Kasumi-1 (cell line): ENCODE measurements around the gene GFM1.

ENCODE experiments used
- DNase-seq, 2 experiments: peaks; one replicate each; lab custom pipeline; 2025; lab: John Stamatoyannopoulos, UW

The GFM1 gene

DNA sequence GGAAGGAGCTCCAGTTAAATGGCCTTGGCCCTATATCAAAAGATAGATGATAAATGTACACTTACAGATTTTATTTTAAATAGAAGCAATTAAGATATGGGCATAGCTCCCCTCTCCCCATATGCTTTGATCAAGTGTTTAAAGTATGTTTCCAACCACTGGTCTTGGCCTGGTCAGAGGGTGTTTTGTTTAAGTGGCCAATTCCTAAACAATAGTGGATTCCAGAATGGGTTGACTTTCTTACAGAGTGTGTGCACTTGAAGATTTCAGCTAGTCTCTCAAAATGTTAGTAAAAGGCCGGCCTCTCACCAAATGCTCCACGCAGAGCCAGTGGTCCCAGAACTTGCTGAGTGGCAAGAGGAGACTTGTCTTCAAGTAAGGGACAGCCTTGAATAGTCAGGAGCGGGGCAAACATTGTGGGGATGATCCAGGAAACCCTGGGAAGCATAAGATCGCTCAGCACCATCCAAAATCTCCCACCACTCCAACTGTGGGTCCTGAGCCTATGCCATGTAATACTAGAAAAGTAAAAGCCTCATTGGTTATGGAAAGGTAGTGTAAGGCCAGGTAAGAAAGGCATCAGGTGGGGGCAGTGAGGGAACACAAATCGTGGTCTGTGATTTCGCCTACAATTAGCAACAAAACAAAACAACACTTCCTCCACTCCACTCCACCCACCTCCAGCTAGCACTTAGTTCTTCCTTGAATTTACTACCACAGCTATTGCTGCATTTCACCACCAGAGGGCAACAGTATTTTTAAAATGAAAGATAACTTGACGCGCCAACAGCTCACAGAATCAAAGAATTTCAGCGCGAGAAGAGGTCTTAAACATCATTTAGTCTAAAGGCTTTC, 83.1 kb downstream of the GFM1 start:
- peak; percentile 82 to 86 for DNase-seq

DNA sequence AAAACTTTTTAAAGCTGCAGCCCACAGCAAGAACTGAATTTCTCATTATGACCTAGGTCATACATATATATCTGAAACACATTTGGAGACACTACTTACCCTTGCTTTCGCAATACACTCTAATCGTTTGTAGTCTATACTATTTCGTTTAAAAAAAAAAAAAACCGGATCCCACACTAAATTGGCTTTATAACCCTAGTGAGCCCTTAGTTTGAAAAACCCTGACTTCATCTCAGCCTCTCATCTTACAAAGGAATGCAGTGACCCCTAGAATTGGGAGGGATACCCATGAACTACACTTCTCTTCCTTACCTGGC, 83.7 kb downstream of the GFM1 start:
- DNase-seq, result no peak

DNA sequence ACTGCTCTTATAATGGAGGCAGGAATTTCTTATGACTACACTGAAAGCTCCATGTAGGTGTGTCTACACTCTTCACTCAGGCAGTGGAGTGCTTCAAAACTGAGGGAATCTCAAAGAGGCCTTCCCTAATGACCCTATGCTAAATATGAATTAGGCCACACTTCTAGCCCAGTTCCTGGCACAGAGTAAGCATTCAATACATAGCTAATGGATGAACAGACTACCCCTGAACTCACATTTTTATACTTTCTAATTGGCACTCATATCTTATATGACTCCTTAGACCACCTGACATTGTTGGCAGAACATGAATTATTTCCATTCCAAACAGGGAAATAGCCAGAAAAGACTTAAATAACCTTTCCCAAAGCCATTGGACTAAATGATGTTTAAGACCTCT, 84.5 kb downstream of the GFM1 start:
- no peak for DNase-seq

DNA sequence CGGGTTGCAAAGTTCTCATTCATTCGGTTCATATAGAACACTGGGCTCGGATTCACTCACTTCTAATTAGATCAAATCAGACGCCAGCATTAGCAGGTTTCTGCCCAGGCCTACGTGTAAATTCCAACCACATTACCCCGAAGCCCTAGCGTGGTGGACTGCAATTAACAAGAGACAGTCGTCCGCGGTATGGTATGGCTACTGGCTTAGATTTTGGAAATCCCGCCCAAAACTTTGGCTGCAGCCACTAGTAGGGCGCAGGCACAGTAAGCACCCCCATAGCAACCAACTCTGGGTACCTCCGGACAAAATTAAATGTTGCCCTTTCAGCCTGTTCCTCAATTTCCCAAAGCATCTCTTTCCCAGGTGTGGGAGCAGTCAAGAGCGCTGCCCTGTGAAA, 87.2 kb downstream of the GFM1 start:
- DNase-seq, result no peak

DNA sequence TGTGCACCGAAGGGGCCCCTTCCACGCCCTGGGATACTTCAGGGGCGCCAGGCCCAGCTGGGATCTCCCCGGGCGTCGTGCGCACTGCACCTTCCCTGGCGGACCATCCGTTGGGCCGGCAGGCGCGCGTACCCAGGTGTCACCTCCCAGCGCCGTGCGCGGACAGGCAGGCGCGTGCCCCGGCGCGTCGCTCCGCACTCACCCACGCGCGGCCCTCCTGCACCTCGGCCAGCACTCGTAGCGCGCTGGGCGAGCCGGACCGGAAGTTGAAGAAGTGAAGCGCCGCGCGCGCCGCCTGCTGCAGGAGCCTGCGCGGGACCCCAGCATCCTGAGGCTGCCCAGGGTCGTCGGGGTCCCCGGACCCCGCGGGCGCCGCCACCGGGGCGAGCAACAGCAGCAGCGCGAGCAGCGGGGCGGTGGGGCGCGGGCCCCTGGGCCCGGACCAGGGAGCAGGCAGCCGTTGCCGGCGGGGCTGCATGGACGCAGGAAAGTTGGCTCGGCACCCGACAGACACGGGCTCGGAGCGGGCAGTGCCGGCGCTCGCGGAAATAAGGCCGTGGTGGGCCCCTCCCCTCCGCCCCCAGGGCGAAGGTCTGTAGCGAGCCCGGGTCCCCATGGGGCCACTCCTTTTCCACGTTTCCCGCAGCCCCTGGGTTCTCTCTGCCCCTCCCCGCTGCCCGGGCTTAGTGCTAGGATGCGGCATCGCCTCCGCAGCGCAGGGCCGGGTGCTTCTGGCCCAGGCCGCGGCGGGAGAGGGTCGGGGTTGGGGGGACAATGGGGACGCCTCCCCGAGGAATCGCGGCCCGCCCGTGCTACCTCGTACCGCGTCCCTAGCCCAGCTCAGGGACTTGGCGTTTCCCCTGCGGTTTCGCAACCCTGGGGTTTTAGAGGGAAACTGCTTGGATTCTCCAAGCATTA, 87.9 kb downstream of the GFM1 start, which contains the start of gene RARRES1:
RARRES1 (minus strand) TSS at position 520 of the 918 bp plus-strand sequence; CDS start at position 478, 42 bp downstream.
- DNase-seq, result no peak

DNA sequence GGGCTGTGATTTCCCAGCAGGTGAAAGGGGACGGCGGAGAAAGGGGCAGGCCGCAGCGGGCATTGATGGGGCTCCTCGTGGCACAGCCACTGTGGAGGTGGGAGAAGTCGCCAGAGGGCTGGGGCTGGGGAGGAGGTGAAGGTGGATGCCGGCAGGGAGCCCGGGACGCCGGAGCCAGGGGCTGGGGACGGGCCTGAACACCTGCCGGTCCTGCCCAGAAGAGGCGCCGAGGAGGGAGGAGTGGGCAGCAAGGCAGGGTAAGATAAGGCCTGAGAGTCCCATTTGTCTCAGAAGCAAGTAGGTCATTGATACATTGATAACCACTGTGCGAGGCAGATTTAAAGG, 88.5 kb downstream of the GFM1 start:
- no peak for DNase-seq

DNA sequence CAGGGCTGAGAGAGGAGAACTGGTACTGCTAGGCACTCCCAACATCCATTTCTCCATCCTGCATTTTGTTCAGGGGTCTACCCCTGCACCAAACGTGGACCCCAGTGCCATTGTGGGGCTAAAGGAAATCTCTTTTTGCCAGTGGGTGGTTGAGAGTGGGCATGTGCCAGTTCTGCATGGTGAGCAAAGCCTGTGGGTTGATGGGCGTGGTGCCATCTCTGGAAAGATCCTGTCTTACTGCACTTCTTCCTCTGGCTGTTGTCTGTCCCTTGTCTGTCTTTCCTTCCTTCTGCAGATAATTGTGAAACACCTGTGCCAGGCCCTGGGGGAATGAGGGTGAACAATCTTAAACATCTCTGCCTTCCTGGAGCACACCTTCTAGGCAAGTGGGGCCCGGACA, 89.3 kb downstream of the GFM1 start:
- no peak for DNase-seq

DNA sequence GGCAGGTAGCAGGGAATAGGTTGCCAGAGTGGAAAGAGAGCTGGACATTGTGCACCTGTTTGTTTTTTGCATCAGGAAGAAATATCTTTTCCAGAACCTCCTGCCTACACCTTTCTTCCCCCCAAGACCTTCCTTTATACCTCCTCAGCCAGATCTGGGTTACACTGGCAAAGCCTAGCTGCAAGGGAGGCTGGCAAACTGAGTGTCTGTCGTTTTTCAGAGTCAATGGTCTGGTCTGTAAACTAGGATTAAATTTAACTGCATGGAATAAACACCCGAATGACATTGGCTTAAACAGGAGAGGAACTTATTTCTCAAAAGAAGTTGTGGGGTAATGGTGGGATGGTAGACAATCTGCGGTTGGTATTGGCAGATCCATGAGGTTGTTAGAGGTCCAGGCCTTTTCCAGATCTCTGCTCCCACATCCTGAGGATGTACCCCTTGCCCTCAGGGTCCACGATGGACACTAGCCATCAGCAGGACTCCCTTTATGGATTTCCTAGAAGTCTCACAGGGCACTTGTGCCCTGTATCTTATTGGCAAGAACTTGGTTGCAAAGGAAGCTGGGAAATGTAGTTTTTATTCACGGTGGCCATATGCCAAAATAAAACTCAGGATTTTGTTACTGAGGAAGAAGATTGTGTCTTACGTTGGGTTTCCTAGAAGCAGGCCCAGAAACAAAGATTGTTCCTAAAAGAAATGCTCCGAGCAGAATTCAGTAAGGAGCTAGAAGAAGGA, 91.1 kb downstream of the GFM1 start:
- no peak for DNase-seq

DNA sequence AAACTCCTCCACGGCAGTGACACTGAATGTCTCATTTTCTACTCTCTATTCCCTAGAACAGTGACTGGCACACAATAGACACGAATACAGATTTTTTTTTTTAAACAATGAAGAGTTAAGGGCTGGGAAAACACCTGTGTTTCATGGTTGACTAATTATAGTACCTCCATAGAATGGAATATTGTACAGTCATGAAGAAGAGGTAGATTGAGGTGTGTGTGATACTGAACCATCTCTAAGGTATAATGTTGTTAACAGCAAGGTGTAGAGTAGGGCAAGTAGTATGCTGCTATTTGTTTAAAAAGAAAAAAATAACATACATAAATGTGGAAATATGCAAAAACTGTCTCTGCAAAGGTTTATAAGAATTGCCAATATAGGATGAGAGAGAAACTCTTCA, 93.1 kb downstream of the GFM1 start:
- no peak for DNase-seq

DNA sequence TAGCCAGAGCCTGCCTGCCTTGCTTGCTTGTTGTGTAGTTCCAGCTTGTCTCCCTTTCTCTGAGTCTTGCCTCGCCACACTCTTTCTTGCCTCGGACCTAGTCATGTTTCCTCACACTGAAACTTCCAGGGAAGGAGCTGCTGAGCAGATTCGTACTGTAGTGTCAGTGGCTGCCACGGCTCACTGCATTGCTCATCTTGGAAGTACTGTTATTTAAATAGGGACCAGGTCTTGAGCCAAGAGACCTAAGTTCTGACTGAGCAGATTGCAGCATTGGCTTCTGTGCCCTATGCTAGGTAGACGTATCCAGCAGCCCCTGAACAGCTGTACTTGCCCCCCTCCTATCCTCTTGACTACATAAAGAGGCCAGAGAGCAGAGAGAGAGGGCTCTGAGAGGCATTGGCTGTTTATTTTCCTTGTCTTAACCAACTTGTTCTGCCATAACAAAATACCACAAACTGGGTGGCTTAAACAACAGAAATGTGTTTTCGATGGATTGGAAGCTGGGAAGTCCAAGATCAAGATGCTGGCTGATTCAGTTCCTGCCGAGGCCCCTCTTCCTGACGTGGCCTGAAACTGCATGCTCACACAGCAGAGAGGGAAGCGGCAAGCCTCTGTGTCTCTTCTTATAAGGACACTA, 93.8 kb downstream of the GFM1 start:
- no peak for DNase-seq

DNA sequence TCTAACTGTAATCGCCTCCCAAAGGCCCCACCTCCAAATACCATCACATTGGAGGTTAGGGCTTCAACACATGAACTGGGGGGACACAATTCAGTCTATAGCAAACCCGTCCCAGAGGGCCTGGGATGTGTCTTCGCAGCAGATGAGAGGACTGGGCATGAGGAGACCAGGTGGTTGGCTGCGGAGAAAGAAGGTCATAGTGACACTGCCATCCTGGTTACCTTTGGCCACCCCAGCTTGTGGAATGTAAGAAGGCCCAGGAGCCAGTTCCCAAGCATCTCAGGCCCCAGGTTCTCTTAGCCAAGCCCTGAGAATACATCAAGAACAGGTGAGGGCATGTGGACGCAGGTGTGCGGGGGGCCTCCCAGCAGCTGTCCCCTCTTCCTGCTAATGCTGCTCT, 94.3 kb downstream of the GFM1 start:
- DNase-seq, result no peak

DNA sequence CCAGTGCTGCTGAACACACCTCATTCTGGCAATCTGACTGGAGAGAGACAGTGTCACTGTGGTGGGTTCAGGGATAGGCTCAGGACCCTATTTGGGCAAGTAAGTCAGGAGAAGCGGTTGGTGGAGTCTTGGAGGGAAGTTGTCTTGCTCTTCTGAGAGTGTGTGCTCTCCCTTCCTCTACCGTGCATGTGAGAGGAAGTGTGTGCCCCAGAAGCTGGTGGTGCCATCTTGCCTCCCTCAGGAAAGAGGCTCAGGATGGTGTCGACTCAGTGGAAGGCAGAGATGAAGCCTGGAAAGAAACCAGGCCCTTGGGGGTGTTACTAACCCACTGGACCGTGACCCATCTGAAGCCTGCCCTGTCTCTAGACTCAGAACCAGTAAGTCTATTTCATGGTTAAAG, 94.8 kb downstream of the GFM1 start:
- DNase-seq, result peak; percentile 5 to 10

DNA sequence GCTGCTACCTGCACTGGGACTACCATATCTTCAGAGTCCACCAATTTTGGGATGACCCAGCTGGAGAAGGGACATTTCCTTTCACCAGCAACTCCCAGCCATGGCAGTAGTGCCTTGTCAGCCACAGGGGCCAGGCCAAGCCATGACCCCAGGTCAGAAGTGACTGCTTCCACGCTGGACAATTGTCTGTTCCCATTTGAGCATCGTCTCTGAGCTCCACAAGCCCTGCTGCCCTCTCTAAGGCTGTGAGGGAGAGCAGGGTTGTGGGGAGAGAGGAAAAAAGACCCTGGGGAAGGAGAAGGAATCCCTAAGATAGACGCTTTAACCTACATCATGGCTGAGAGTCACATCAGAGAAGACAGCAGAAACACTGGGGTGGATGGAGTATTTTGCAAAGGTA, 95.3 kb downstream of the GFM1 start:
- DNase-seq, result no peak
